ENCODE data around the gene HYAL2.
A peak's percentile ranks its signal among the peaks of the same experiment; 100 is the strongest.

Gene HYAL2

DNA sequence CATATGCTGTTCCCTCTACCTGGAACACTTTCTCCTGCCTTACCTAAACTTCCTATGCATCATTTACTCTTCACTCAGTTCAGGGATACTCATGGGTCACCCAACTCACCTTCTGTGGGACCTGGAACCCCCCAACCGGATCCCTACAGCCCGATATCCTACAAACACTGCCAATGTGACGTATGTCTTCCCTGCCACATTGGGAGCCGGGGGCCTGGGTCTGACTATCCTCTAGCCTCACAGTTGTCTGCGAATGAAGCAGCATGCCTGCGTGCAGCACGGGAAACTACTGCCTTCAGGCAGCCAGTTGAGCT lies 27.6 kb upstream of the HYAL2 start:
- DNase-seq, result no peak

GRCh38 chr3:50347187-50347813 lies 24.8 kb upstream of the HYAL2 start:
- no peak for DNase-seq

- peak; percentile 25 to 32 for DNase-seq
These were observed 23.2 kb upstream of the HYAL2 start, which contains the start of gene ZMYND10 for GRCh38 chr3:50345586-50346234. Gene ZMYND10, minus strand, starts transcription at chr3:50345732. Its CDS starts 153 bp downstream, at chr3:50345579.

DNA sequence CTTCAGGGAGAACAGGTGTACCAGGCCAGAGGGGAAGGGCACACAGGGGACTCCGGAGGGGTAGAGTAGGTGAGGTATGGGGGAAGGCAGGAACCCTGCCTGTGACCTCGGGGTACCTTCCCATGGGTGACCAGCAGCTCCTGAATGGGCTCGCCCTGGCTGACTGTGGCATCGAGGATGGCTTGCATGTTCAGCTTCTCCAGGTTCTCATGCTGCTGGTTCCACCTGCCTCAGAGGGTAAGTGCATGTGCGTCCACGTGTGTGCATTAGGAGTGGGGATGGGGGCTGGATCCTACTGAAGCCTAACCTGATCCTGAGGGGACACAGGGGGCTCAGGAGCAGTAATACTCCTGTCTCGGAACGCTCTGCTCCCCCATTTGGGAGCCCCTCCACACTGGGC lies 22.5 kb upstream of the HYAL2 start:
- no peak for DNase-seq

GRCh38 chr3:50342813-50343633 lies 20.5 kb upstream of the HYAL2 start:
- no peak for DNase-seq

- DNase-seq, result no peak
These were observed 19.6 kb upstream of the HYAL2 start for GRCh38 chr3:50341996-50342650.

GRCh38 chr3:50341537-50341936 lies 19.0 kb upstream of the HYAL2 start:
- DNase-seq, result no peak

GRCh38 chr3:50340448-50341329 lies 18.1 kb upstream of the HYAL2 start, which contains the start of gene RASSF1:
Gene RASSF1, minus strand, starts transcription at chr3:50340836. Its CDS starts 31 bp downstream, at chr3:50340805.
- DNase-seq, result no peak

- DNase-seq, result no peak
These were observed 17.6 kb upstream of the HYAL2 start for GRCh38 chr3:50340147-50340447.

DNA sequence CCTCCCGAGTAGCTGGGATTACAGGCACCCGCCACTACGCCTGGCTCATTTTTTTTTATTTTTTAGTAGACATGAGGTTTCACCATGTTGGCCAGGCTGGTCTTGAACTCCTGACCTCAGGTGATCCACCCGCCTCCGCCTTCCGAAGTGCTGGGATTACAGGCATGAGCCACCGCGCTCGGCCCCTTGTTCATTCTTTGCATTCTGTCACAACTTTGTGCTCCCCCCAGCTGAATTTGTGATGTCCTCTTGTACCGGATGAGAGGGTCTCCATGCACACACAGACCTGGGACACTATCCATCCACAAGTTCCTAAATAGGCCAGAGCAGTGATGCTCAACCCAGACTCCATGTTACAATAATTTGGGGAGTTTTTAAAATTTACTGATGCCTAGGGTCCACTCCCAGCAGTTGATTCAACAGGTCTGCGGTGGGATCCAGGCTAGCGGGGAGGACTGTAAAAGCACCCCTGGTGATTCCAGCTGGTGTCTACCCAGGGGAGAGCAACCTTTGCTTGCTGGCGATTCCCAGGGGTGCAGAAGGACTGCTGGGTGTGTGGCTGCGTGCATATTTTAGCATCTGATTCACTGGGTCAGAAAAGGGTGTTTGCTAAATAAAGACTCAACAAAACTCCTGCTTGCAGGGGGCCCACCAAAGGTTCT lies 17.1 kb upstream of the HYAL2 start:
- no peak for DNase-seq

DNA sequence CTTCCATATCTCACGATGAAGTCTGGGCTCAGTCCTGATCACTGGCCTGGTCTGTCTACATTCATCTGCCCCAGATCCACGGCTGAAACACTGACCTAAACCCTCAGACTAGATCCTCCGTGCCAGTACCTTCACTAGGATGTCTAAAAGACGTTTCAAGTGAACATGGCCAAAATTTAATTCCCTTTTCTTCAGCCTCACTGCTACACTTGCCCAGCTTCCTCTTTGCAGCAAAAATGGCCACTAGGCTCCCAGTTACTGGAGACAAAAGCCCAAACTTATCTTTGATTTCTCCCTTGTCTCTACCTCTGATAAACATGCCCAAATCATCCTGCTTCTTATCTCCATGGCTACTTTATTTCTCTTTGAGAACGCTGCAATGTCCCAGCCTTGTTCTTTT lies 16.4 kb upstream of the HYAL2 start:
- DNase-seq, result no peak

- DNase-seq, result peak; percentile 56 to 91
These were observed 14.8 kb upstream of the HYAL2 start for GRCh38 chr3:50337175-50337861.

- no peak for DNase-seq
These were observed 14.1 kb upstream of the HYAL2 start for GRCh38 chr3:50336452-50337174.

DNA sequence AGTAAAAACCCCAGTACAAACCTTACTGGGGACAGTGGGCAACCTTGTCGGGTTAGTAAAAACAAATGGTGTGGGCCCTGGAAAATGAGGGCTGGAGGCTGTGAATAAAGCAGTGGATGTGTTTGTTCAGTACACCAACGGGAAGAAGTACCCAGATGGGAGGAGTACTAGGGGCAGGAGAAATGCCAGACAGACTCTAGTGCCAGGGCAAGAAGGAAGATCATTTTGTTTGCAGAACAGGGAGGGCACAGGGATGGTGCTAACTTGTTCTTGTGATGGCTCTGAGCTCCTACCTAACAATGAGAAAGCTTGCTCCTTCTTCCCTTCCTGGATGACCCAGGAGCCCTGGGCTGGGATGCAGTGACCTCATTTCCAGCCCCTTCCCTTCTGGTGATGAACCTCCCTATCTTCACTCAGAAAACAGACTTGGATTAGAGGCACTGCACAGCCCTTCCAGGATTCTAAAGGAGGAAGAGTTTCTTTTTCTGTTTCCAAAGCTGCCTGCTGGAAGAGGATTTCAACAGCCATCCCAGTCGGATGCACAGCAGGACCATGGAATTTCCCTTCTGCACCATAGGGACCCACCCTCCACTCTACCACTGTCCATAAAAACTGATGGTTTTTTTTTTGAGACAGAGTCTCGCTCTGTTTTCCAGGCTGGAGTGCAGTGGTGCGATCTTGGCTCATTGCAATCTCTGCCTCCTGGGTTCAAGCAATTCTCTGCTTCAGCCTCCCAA lies 12.0 kb upstream of the HYAL2 start:
- no peak for DNase-seq

DNA sequence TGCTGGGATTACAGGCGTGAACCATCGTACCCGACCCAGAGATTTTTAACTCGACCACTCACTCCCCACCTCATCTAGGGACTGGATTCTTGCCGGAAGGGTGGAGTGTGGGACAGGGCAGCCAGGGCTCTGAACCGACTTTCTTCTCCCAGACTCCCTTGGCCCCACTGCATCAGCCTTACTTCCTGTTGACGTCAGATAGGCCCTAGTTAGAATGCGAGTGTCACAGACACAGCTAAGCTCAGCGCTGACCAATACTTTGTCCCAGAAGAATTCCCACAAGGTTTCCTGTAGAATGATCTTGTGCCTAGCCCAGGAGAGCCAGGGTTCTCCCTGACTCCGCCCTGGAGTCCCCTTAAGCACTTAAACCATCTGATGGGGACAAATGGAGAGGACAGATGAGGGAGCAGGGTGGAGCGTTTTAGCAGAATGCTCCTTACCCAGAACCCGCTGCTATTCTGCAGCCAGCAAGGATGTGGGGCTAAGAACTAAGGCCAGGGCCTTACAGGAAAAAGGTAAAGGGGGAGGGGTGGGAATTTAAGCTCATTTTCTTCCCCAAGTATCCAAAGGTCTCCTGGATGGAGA lies 11.3 kb upstream of the HYAL2 start:
- DNase-seq, result no peak

GRCh38 chr3:50331364-50331907 lies 8.9 kb upstream of the HYAL2 start:
- DNase-seq, result no peak

DNA sequence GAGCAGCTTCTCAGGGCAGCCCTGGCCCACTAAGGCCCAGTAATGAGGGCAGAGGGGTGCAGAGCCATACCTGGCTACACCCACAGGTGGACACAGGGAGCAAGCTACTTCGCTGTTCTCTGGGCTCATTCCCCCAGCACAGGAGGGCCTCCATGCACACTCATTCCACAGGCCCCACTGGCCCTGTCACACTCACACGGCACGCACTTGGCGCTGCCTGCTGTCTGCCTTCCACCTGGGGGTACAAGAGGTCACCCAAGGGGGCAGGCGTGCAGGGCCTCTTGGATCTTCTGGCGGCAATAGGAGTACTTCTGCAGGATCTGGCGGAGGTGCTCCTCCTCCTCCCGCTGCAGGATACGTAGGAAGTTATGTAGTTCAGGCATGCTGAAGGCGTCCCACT lies 7.8 kb upstream of the HYAL2 start:
- no peak for DNase-seq

DNA sequence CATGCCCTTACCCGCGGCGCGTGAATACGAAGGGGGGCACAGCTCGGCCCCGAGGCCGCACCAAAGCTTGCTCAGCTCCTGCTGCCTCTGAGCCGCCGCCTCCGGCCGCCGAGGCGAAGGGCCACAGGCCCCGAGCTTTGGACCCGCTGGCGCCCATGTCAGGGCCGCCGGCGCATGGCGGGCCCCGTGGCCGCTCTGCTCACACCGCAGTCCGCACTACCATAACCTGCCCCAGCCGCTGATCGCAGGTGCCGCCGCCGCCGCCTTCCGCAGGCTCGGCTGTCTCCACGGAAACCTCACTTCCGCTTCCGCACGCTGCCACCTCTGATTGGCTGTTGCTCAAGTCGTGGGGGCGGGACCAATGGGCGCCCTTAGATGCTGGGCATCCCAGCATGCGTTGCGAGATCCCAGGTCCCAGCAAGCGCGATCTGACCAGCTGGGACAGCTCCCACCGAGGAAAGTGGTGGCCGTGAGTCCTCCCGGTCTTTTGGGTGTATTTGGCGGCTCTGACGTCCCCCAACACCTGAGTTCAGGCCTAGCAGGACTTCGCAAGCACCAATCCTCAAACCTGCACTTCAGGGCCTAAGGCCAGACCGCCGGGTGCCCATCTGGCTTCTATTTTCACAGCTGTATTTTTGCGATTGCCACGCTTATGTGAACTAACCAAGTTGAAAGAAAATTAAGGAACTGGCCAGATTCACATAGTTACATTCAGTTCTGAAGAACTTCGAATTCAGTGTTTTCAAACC lies 5.6 kb upstream of the HYAL2 start, which contains the start of gene TUSC2:
TSS of gene TUSC2 (minus strand) at position 281 of the 749 bp plus-strand sequence. CDS start at position 157, 124 bp downstream.
- DNase-seq, result peak; percentile 80 to 89

Measured in NCI-H187 (cell line).